ENCODE data around the gene GSTP1.

GSTP1 gene

GRCh38 chr11:67631411-67631810 lies 47.8 kb downstream of the GSTP1 start:
- DNase-seq: no peak

- no peak for DNase-seq
These were observed 48.2 kb downstream of the GSTP1 start for GRCh38 chr11:67631853-67632174.

- no peak for DNase-seq
These were observed 48.8 kb downstream of the GSTP1 start for GRCh38 chr11:67632175-67632981.

- DNase-seq: no peak
These were observed 49.6 kb downstream of the GSTP1 start for GRCh38 chr11:67632982-67633755.

GRCh38 chr11:67633758-67634365 lies 50.2 kb downstream of the GSTP1 start:
- DNase-seq: no peak

- DNase-seq: no peak
These were observed 51.0 kb downstream of the GSTP1 start for GRCh38 chr11:67634366-67635230.

- no peak for DNase-seq
These were observed 51.6 kb downstream of the GSTP1 start for GRCh38 chr11:67635231-67635521.

Measured in fibroblast of skin of back (primary cell).